Fibroblast of skin of left quadriceps (primary cell): ENCODE data around the gene ROBO1.

Experiments used
- DNase-seq, 2 experiments: peaks; one replicate each; pipeline ENCODE4 v3.0.0-alpha.2; 2013; ENCODE audit warnings: low read depth in 2 of 2

ROBO1 gene

GRCh38 chr3:79672075-79672474 lies 95.7 kb downstream of the ROBO1 start:
- no peak for DNase-seq

DNA sequence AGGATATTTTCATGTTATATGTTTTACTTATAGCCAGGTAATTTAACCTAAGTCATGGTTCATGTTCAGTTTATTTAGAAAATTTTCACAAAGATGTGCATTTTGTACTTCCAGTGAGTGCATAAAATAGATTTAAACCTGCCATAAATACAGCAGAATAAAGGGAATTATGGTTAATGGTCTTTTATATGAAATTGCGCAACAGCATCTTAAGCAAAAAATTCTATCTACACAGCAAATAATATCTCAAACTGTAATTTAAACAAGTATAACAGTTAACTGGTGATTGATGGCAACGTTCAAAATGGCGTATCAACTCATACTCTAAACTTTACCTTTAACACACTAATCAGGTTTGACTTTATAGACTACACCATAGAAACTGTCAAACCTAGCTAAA lies 97.6 kb downstream of the ROBO1 start:
- DNase-seq = no peak

GRCh38 chr3:79664455-79664854 lies 103.3 kb downstream of the ROBO1 start:
- DNase-seq = no peak

GRCh38 chr3:79661896-79662295 lies 105.9 kb downstream of the ROBO1 start:
- DNase-seq = no peak

DNA sequence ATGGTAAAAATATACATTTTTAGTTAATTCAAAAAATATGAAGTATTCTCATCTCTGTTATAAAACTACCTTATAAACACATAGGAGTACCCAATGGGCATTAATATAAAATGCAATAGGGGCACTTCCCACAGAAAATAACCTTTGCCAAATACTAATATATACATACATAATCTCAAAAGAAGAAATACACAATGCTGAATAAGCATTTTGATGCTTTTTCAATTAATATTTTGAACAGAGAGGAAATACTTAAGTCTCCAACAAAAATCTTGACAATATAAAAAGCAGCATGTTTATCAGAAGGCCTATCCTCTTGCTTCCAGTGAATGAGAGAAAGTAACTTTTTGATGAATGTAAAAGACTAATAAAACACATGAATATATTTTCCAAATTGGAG lies 110.7 kb downstream of the ROBO1 start:
- no peak for DNase-seq

DNA sequence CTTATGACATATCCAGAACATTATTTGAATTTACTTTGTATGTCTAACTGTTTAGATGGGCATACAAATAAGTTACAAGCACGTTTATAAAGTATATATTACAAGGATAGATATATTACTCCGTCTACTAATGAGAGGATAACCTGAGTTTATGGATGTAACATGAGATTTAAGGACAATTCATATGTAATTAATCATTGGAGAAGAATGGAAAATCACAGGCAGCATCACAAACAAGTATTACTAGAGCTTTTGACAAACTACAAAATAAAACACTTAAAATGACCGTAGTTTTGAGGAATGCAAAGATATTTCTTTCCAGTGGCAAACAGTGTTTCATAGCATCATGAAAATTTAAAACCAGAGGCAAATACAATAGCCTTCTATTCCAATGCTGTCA lies 113.8 kb downstream of the ROBO1 start:
- DNase-seq = no peak

- no peak for DNase-seq
Measured at GRCh38 chr3:79653266-79653830, 114.5 kb downstream of the ROBO1 start.

- no peak for DNase-seq
Measured at GRCh38 chr3:79651536-79652065, 116.2 kb downstream of the ROBO1 start.

- no peak for DNase-seq
Measured at GRCh38 chr3:79639855-79640254, 127.9 kb downstream of the ROBO1 start.

- no peak for DNase-seq
Measured at GRCh38 chr3:79636372-79636771, 131.4 kb downstream of the ROBO1 start.

GRCh38 chr3:79632842-79633241 lies 135.0 kb downstream of the ROBO1 start:
- no peak for DNase-seq

DNA sequence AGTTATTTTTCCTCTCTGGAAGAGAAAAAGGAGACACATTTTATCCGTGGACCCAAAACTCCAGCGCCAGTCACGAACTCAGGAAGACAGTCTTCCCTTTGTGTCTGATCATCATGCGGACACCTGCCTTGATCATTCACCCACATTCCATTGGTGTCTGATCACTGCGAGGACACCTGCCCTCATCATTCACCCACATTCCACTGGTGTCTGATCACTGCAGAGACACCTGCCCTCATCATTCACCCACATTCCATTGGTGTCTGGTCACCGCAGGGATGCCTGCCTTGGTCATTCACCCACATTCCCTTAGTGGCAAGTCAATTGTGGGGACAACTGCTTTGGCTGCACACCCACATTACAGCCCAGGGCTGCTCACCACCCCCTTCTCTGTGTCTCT lies 148.9 kb downstream of the ROBO1 start:
- no peak for DNase-seq

- no peak for DNase-seq
Measured at GRCh38 chr3:79606414-79606813, 161.4 kb downstream of the ROBO1 start.

DNA sequence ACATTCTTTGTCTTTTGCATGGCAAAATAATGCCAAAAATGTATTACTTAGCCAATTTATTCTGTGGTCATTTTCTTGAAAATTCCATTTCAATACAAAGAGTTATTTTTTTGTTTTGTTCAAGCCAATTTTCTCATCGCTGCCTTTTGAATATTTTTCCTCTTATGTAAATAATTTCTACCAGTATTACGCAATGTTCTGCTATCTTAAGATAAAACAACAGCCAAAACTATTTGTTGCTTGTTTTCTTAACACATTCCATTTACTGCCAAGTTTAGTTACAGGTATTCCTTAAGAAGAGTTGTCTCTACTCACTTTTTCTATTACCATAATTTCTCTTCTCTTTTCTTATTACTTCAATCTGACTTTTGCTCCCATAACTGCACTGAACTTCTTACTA lies 163.1 kb downstream of the ROBO1 start:
- no peak for DNase-seq

- no peak for DNase-seq
Measured at GRCh38 chr3:79602385-79602784, 165.4 kb downstream of the ROBO1 start.

DNA sequence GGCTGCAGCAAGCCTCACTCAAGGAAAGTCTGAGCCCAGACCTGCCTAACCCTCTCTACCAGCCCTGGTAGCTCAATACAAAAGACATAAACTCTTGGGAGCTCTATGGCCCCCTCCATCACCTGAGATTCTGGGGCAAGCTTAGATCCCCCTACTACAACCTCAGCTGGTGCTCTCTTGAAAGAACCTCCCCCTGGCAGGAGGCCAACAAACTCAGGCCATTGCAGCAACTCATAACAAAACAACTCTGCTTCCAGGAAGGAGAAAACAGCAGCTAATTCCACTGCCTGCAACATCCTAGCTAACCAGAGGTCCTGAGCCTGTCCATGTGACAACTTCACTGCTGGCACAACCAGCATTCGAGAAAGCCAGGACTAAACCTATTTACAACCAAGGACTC lies 169.2 kb downstream of the ROBO1 start:
- no peak for DNase-seq

- no peak for DNase-seq
Measured at GRCh38 chr3:79597709-79598108, 170.1 kb downstream of the ROBO1 start.

- no peak for DNase-seq
Measured at GRCh38 chr3:79587150-79587549, 180.6 kb downstream of the ROBO1 start.

GRCh38 chr3:79586232-79586631 lies 181.6 kb downstream of the ROBO1 start:
- no peak for DNase-seq

DNA sequence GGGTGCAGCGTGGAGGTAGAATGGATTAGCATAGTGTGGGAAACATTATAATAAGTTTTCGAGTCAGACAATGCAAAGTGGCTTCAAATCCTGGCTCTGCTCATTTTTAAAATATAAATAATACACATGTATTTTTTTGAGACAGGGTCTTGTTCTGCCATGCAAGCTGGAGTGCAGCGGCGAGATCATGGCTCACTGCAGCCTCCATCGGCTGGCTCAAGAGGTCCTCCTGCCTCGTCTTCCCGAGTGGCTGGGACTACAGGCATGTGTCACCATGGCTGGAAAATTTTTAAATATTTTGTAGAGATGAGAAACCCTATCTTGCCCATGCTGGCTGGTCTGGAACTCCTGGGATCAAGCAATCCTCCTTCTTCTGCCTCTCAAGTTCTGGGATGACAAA lies 194.9 kb downstream of the ROBO1 start:
- DNase-seq = no peak

DNA sequence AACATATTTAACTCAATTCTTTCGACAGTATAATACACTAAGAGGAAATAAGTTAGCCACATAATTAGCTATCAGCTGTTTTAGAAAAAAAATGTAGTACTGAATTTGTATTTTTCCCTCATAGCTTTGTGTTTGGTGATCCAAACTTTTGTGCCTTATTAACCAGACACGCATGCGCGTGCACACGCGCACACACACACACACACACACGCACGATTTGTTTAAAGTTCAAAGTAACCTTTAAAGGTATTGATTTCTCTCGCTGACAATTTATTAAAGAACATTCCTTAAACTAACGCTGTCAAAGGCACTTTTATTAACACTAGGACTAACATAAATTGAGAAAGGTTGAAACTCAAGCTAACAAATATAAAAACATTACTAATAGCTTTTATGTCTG lies 198.9 kb downstream of the ROBO1 start:
- no peak for DNase-seq

DNA sequence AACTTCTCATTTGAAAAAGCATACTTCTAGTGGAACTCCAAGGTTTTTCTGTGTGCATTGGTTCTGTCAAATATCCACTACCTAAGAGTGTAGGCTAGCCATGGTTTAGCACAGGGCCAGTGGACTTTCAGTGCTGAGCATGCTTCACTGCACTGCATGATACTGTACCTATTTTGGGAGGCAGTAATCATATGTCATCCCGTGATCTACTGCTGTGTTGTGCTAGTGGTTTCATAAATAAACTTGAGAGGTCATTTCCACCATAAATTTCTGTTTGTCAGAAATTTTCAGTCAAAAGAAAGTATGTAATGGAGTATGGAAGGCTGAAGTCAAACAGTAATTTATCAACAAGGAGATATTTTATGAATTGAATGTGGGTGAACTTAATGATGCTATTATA lies 203.6 kb downstream of the ROBO1 start:
- no peak for DNase-seq

DNA sequence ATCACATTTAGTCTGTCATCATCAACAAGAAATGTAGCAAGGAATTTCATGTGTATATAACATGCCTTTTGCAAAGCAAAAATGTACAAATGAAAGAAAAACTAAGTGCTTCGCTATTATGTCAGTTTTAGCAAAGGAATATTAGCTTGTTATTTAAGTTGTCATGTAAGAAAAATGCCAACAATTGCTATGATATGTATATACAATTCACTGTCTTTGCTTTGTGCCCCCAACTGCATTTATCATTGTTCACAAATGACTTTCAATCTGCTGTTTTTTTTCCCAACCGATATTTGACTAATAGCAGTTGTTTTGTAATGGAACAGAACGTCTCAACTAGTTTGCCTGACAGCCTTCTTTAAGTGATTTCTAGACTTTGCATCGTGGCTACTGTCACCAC lies 207.1 kb downstream of the ROBO1 start:
- DNase-seq = no peak

GRCh38 chr3:79558943-79559342 lies 208.9 kb downstream of the ROBO1 start:
- no peak for DNase-seq
